HepG2 (cell line): ENCODE results near the gene CPLANE1. TPM values are rescaled to one million over a fixed set of nuclear protein-coding genes. Genes with fewer than 3 reads are reported as not detected.

Experiments used
- EEA1 ChIP-seq: sonication (generic); formaldehyde crosslinking; IDR thresholded peaks from 2 replicates; pipeline ENCODE4 v1.5.1; 2020; ENCODE audit warnings: mild to moderate bottlenecking, missing genetic modification reagents, borderline replicate concordance
- EP300 ChIP-seq, 3 experiments: sonication (generic) in 1 of 3; formaldehyde crosslinking in 1 of 3; IDR thresholded peaks; 2 replicates each; pipeline versions ENCODE4 v1.5.1 to v1.6.1; 2011 to 2020; ENCODE audit warnings: low read depth in 2 of 3, low read length in 2 of 3, borderline replicate concordance in 1 of 3, improper control_type of control experiment in 1 of 3, mild to moderate bottlenecking in 1 of 3, missing genetic modification reagents in 1 of 3, moderate library complexity in 1 of 3
- GATAD1 ChIP-seq: IDR thresholded peaks from 2 replicates; pipeline ENCODE4 v1.6.1; 2016; ENCODE audit warnings: missing genetic modification reagents, missing compliant biosample characterization
- GTF2F1 ChIP-seq: fragments of 150-350 bp; IDR thresholded peaks from 2 replicates; pipeline ENCODE4 v1.6.1; 2014; ENCODE audit warnings: low read length
- IRX3 ChIP-seq: sonication (generic); formaldehyde crosslinking; IDR thresholded peaks from 2 replicates; pipeline ENCODE4 v1.8.1; 2023; ENCODE audit warnings: mild to moderate bottlenecking, low read depth, missing genetic modification reagents, borderline replicate concordance
- ISL2 ChIP-seq: sonication (generic); formaldehyde crosslinking; IDR thresholded peaks from 2 replicates; pipeline ENCODE4 v1.5.0; 2020; ENCODE audit warnings: missing genetic modification reagents
- NR2C2 ChIP-seq: sonication (generic); formaldehyde crosslinking; IDR thresholded peaks from 2 replicates; pipeline ENCODE4 v1.4.0; 2020; ENCODE audit warnings: missing genetic modification reagents, mild to moderate bottlenecking, moderate library complexity, borderline replicate concordance
- NR2F1 ChIP-seq, 2 experiments: fragments of 450-650 bp in 1 of 2; formaldehyde crosslinking in 1 of 2; IDR thresholded peaks; 2 replicates each; pipeline versions ENCODE4 v1.5.0 to v1.6.1; 2016 to 2020; ENCODE audit warnings: mild to moderate bottlenecking in 1 of 2, missing compliant biosample characterization in 1 of 2, missing genetic modification reagents in 1 of 2, moderate library complexity in 1 of 2
- RFX1 ChIP-seq: fragments of 450-650 bp; IDR thresholded peaks from 2 replicates; pipeline ENCODE4 v1.6.1; 2017
- RORA ChIP-seq: sonication (generic); formaldehyde crosslinking; IDR thresholded peaks from 2 replicates; pipeline ENCODE4 v1.5.0; 2020; ENCODE audit warnings: mild to moderate bottlenecking, missing genetic modification reagents, moderate library complexity
- RXRA ChIP-seq: sonication (generic); formaldehyde crosslinking; IDR thresholded peaks from 2 replicates; pipeline ENCODE4 v1.5.1; 2020; ENCODE audit warnings: missing genetic modification reagents
- SSRP1 ChIP-seq: IDR thresholded peaks from 2 replicates; pipeline ENCODE4 v1.6.1; 2016; ENCODE audit warnings: control low read depth
- TMF1 ChIP-seq: sonication (generic); formaldehyde crosslinking; IDR thresholded peaks from 2 replicates; pipeline ENCODE4 v1.8.1; 2022; ENCODE audit warnings: low read depth, missing genetic modification reagents
- ZNF121 ChIP-seq: sonication (generic); formaldehyde crosslinking; IDR thresholded peaks from 2 replicates; pipeline ENCODE4 v1.5.0; 2020; ENCODE audit warnings: mild to moderate bottlenecking, missing genetic modification reagents
- ZNF326 ChIP-seq: sonication (generic); formaldehyde crosslinking; IDR thresholded peaks from 2 replicates; pipeline ENCODE4 v1.4.0; 2020; ENCODE audit warnings: missing genetic modification reagents, borderline replicate concordance
- ZNF432 ChIP-seq: sonication (generic); formaldehyde crosslinking; IDR thresholded peaks from 2 replicates; pipeline ENCODE4 v1.5.0; 2020; ENCODE audit warnings: missing genetic modification reagents, mild to moderate bottlenecking, borderline replicate concordance
- ZNF441 ChIP-seq: sonication (generic); formaldehyde crosslinking; IDR thresholded peaks from 2 replicates; pipeline ENCODE4 v1.7.0; 2021; ENCODE audit warnings: missing genetic modification reagents, borderline replicate concordance
- ZNF510 ChIP-seq: sonication (generic); formaldehyde crosslinking; IDR thresholded peaks from 2 replicates; pipeline ENCODE4 v1.4.0; 2020; ENCODE audit warnings: low read depth, mild to moderate bottlenecking, missing genetic modification reagents
- ZNF724P ChIP-seq: sonication (generic); formaldehyde crosslinking; IDR thresholded peaks from 2 replicates; pipeline ENCODE4 v1.8.0; 2022; ENCODE audit warnings: missing genetic modification reagents, borderline replicate concordance
- polyA plus RNA-seq, 8 experiments: library from polyadenylated mRNA; depleted of rRNA in 3 of 8; stranded (reverse) in 7 of 8; unstranded in 1 of 8; fragments of >200 nt; fragmentation: Illumina TruSeq in 4 of 8; extraction: Trizol in 4 of 8; gene quantifications; 2 replicates each; pipeline versions ENCODE4 v1.2.1 to v1.2.3, GENCODE V29; 2011 to 2016; ENCODE audit warnings: low read depth in 4 of 8, missing spikeins in 1 of 8, mixed read lengths in 1 of 8; ENCODE audit not compliant: insufficient read depth in 1 of 8
- total RNA-seq, 5 experiments: library from RNA; depleted of rRNA; stranded (reverse); fragments of >200 nt; fragmentation: Illumina TruSeq; extraction: Trizol; gene quantifications; 2 replicates each; pipeline ENCODE4 v1.2.3, GENCODE V29; 2016; ENCODE audit warnings: low read depth in 1 of 5
- TF ChIP-seq, protein P1 (sequence below): sonication (generic); formaldehyde crosslinking; IDR thresholded peaks from 2 replicates; pipeline ENCODE4; 2020; ENCODE audit warnings: missing genetic modification reagents, mild to moderate bottlenecking, borderline replicate concordance
- TF ChIP-seq, protein P2 (sequence below): sonication (generic); formaldehyde crosslinking; conservative IDR thresholded peaks from 2 replicates; pipeline ENCODE4 v1.4.0; 2020; ENCODE audit warnings: mild to moderate bottlenecking, missing genetic modification reagents, moderate library complexity
- TF ChIP-seq, protein P3 (sequence below): sonication (generic); formaldehyde crosslinking; IDR thresholded peaks from 2 replicates; pipeline ENCODE4 v1.5.1; 2020; ENCODE audit warnings: missing genetic modification reagents, mild to moderate bottlenecking, borderline replicate concordance

The CPLANE1 gene
- total and polyA plus RNA-seq, 2 of the 13 experiments (the other 11 are each of a cell fraction or from before 2014, with no cell fraction given), result 6.3 to 9.9 TPM

DNA sequence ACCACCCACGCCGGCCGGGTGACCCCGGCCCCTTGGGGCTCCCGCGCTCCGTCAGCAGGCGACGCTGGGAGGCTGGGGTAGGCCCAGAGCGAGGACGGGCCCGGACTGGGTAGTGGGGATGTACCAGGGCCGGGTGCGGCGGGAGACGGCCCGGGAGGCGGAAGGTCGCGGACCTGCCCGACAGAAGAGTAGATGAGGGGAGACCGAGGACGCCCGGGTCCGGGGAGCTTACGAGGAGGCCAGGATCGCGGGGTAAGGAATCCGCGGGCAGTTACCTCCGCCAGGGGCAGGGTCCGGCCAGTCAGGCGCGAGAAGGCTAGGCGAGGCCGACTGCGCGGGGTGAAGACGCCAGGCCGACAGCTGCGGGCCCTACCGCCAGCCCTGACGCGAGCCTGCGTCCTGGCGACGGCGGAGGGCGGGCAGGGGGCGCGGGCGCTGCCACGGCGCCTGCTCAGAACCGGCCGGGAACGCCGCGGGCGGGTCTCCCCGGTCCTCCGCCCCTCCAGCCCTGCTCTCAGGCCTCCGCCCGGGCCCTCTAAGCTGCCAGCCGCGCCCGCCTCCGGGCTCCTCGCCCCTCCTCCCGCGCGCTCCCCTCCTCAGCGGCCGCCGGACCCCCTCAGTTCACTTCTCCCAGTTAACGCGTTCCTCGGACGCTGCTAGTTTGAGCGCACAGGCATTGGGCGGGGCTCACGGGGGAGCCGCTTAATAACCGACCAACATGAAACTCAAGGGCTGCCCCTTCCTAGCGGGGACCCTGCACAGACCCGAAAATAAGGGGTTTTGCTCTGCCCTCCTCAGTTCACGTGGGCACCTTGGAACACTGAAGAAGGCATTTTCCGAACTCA lies at the start of gene CPLANE1 (continued):
- TF ChIP-seq IRX3, result 0 out of 2 replicates have a peak, but pooled peaks have one; percentile 19
- TF ChIP-seq, protein P1, sequence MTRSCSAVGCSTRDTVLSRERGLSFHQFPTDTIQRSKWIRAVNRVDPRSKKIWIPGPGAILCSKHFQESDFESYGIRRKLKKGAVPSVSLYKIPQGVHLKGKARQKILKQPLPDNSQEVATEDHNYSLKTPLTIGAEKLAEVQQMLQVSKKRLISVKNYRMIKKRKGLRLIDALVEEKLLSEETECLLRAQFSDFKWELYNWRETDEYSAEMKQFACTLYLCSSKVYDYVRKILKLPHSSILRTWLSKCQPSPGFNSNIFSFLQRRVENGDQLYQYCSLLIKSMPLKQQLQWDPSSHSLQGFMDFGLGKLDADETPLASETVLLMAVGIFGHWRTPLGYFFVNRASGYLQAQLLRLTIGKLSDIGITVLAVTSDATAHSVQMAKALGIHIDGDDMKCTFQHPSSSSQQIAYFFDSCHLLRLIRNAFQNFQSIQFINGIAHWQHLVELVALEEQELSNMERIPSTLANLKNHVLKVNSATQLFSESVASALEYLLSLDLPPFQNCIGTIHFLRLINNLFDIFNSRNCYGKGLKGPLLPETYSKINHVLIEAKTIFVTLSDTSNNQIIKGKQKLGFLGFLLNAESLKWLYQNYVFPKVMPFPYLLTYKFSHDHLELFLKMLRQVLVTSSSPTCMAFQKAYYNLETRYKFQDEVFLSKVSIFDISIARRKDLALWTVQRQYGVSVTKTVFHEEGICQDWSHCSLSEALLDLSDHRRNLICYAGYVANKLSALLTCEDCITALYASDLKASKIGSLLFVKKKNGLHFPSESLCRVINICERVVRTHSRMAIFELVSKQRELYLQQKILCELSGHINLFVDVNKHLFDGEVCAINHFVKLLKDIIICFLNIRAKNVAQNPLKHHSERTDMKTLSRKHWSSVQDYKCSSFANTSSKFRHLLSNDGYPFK (CRISPR knock-in tag), result no peak
- peak; percentile 71 for TF ChIP-seq TMF1 (CRISPR knock-in tag)
- no peak for TF ChIP-seq ZNF510 (CRISPR knock-in tag)
- TF ChIP-seq, protein P2, sequence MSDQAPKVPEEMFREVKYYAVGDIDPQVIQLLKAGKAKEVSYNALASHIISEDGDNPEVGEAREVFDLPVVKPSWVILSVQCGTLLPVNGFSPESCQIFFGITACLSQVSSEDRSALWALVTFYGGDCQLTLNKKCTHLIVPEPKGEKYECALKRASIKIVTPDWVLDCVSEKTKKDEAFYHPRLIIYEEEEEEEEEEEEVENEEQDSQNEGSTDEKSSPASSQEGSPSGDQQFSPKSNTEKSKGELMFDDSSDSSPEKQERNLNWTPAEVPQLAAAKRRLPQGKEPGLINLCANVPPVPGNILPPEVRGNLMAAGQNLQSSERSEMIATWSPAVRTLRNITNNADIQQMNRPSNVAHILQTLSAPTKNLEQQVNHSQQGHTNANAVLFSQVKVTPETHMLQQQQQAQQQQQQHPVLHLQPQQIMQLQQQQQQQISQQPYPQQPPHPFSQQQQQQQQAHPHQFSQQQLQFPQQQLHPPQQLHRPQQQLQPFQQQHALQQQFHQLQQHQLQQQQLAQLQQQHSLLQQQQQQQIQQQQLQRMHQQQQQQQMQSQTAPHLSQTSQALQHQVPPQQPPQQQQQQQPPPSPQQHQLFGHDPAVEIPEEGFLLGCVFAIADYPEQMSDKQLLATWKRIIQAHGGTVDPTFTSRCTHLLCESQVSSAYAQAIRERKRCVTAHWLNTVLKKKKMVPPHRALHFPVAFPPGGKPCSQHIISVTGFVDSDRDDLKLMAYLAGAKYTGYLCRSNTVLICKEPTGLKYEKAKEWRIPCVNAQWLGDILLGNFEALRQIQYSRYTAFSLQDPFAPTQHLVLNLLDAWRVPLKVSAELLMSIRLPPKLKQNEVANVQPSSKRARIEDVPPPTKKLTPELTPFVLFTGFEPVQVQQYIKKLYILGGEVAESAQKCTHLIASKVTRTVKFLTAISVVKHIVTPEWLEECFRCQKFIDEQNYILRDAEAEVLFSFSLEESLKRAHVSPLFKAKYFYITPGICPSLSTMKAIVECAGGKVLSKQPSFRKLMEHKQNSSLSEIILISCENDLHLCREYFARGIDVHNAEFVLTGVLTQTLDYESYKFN (CRISPR knock-in tag), result no peak; the same call in 1 of the 2 replicates
- TF ChIP-seq NR2F1 (CRISPR knock-in tag; IDR thresholded peaks at IDR 0.05), result no peak; a peak in 1 of 4 replicates
- TF ChIP-seq, protein P3, sequence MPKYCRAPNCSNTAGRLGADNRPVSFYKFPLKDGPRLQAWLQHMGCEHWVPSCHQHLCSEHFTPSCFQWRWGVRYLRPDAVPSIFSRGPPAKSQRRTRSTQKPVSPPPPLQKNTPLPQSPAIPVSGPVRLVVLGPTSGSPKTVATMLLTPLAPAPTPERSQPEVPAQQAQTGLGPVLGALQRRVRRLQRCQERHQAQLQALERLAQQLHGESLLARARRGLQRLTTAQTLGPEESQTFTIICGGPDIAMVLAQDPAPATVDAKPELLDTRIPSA (CRISPR knock-in tag), result peak; percentile 50; the same call in 1 of the 2 replicates
- 0 out of 2 replicates have a peak, but pooled peaks have one; percentile 24 for TF ChIP-seq ZNF121 (CRISPR knock-in tag)
- no peak for TF ChIP-seq ZNF724P (CRISPR knock-in tag)
- peak; percentile 62; the same call in 1 of the 2 replicates for TF ChIP-seq NR2C2 (CRISPR knock-in tag)
- TF ChIP-seq RXRA (CRISPR knock-in tag), result peak; percentile 13; the same call in 1 of the 2 replicates
- TF ChIP-seq ZNF326 (CRISPR knock-in tag), result no peak
- TF ChIP-seq ZNF441 (CRISPR knock-in tag), result no peak; the same call in 1 of the 2 replicates
- no peak for TF ChIP-seq GTF2F1
- no peak for TF ChIP-seq ZNF432 (CRISPR knock-in tag)
- no peak for TF ChIP-seq GATAD1
- TF ChIP-seq RFX1, result peak; percentile 11; the same call in 1 of the 2 replicates
- TF ChIP-seq ISL2 (CRISPR knock-in tag), result no peak
- TF ChIP-seq SSRP1 (CRISPR knock-in tag), result 0 out of 2 replicates have a peak, but pooled peaks have one; percentile 19
- no peak for TF ChIP-seq RORA (CRISPR knock-in tag)
- no peak for TF ChIP-seq EEA1 (CRISPR knock-in tag)
- no peak for TF ChIP-seq EP300 (IDR thresholded peaks at IDR 0.05; ENCODE audit: low read depth in 2 of 2, low read length in 2 of 2)
- TF ChIP-seq EP300 (CRISPR knock-in tag; IDR thresholded peaks at IDR 0.05; ENCODE audit: borderline replicate concordance), result no peak
